ENCODE results near the gene UBP1.

The UBP1 gene

DNA sequence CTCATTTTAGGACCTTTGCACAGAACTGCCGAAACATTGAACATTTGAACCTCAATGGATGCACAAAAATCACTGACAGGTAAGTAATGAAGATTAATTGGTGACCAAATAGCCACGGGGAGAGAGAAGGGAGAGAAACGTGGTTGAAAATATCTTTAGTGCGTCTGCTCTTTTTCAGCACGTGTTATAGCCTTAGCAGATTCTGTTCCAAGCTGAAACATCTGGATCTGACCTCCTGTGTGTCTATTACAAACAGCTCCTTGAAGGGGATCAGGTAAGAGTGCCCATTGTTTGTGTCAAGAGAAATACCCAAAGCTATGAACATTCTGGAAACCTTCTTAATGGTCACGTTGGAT, 67.1 kb downstream of the UBP1 start:
- no peak for TF ChIP-seq EZH2 (IDR thresholded peaks at IDR 0.05; ENCODE audit: borderline replicate concordance, low read length)
- TF ChIP-seq, protein P1, sequence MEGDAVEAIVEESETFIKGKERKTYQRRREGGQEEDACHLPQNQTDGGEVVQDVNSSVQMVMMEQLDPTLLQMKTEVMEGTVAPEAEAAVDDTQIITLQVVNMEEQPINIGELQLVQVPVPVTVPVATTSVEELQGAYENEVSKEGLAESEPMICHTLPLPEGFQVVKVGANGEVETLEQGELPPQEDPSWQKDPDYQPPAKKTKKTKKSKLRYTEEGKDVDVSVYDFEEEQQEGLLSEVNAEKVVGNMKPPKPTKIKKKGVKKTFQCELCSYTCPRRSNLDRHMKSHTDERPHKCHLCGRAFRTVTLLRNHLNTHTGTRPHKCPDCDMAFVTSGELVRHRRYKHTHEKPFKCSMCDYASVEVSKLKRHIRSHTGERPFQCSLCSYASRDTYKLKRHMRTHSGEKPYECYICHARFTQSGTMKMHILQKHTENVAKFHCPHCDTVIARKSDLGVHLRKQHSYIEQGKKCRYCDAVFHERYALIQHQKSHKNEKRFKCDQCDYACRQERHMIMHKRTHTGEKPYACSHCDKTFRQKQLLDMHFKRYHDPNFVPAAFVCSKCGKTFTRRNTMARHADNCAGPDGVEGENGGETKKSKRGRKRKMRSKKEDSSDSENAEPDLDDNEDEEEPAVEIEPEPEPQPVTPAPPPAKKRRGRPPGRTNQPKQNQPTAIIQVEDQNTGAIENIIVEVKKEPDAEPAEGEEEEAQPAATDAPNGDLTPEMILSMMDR (IDR thresholded peaks at IDR 0.05; ENCODE audit: low read length): no peak
- Histone ChIP-seq H3K36me3 (ENCODE audit: insufficient read depth, low read length) (no peaks in the 10 kb centered on the region), H3K4me1 (ENCODE audit: insufficient read depth, low read length, severe bottlenecking) (no peaks in the 10 kb centered on the region), H3K27ac (ENCODE audit: low read depth, low read length, poor library complexity, severe bottlenecking) (no peak overlapping the region), H3K4me3 (ENCODE audit: low read depth, low read length, poor library complexity, severe bottlenecking) (no peak overlapping the region), H3F3A (ENCODE audit: insufficient read depth, low read length) (no peaks in the 10 kb centered on the region), H3K4me2 (ENCODE audit: low read length) (no peak overlapping the region), H3K9me2 (ENCODE audit: low read depth, low read length) (no peaks in the 10 kb centered on the region), H3K79me2 (ENCODE audit: insufficient read depth, low read length) (no peaks in the 10 kb centered on the region), H3K9ac (ENCODE audit: low read length) (no peak overlapping the region), H3K9me3 (ENCODE audit: low read length) (no peaks in the 10 kb centered on the region), H4K20me1 (ENCODE audit: insufficient read depth, low read length) (no peaks in the 10 kb centered on the region), H2AFZ (ENCODE audit: low read length) (no peak overlapping the region), H3K27me3 (ENCODE audit: insufficient read depth, low read length) (no peaks in the 10 kb centered on the region)

DNA sequence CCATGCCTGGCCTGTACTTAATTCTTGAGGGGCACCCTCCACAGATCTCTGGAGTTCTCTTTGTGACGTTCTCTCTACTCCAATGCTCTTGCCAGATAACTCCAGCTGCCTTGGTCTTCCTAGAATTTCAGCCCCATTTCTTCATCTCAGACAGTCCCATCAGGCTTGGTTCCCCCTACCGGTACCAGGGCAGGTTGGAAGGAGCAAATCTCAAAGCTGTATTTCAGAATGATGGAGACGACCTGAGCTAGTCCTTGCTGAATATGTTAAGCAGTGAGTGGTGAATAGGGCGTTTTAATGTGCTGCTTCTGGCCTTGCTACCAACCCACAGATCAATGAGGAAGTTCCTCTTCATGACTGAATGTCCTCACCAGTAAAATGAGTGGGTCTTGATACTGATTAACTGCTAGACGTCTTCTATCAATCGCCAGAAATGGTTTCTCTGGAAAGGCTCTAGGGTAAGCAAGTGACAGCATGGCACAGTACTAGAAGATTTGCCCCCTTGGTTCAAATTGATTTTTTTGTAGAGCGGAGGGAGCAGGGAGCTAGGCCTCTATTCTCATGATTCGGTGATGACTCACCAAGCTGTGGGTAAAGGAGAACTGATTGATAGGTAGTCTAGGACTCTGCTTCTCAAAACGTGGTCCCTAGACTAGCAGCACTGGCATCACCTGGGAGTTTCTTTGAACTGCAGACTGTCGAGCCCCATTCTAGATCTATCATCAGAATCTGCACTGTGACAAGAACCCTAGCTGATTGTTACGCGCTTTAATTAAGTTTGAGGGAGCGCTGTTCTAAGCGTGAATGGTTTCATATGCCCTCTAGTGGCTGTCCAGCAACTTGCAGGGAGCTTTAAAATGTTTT, 67.8 kb downstream of the UBP1 start:
- Histone ChIP-seq H3K4me3 (ENCODE audit: low read depth, low read length, poor library complexity, severe bottlenecking) (no peak overlapping the region), H3K4me2 (ENCODE audit: low read length) (no peak overlapping the region), H3F3A (ENCODE audit: insufficient read depth, low read length) (no peaks in the 10 kb centered on the region), H3K27me3 (ENCODE audit: insufficient read depth, low read length) (no peaks in the 10 kb centered on the region), H3K79me2 (ENCODE audit: insufficient read depth, low read length) (no peaks in the 10 kb centered on the region), H3K9me3 (ENCODE audit: low read length) (no peaks in the 10 kb centered on the region), H4K20me1 (ENCODE audit: insufficient read depth, low read length) (no peaks in the 10 kb centered on the region), H3K9ac (ENCODE audit: low read length) (no peak overlapping the region), H3K27ac (ENCODE audit: low read depth, low read length, poor library complexity, severe bottlenecking) (no peak overlapping the region), H3K4me1 (ENCODE audit: insufficient read depth, low read length, severe bottlenecking) (no peaks in the 10 kb centered on the region), H3K36me3 (ENCODE audit: insufficient read depth, low read length) (no peaks in the 10 kb centered on the region), H3K9me2 (ENCODE audit: low read depth, low read length) (no peaks in the 10 kb centered on the region), H2AFZ (ENCODE audit: low read length) (no peak overlapping the region)
- TF ChIP-seq, protein P1 (IDR thresholded peaks at IDR 0.05; ENCODE audit: low read length): peak; percentile 95
- no peak for TF ChIP-seq EZH2 (IDR thresholded peaks at IDR 0.05; ENCODE audit: borderline replicate concordance, low read length)

DNA sequence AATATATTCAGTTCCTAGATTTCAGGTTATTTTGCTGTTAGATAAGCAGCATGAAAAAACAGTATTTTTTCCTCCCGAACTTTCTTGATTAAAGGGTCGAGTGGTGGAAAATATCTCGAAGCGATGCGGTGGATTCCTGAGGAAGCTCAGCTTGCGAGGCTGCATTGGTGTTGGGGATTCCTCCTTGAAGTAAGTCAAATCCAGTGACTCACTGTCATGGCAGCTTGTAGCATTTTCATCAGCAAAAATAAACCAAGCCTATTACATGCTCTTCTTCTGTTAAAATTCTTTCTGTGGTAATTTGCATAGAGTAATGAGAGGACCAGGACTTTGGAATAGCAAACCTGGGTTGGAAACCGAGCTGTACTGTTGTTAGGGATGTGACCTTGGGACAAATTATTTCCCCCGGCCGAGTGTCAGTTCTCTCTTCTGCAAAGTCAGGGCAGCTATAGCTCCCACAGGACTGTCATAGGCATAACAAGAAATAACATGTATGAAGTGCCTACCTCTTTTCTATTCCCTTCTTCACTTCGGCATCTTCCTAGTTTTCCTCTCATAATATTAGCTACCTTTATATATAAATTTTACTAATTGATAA, 75.6 kb downstream of the UBP1 start:
- no peaks in the 10 kb centered on the region for H3K9me3 ChIP-seq (ENCODE audit: low read length)
- no peaks in the 10 kb centered on the region for H3K9me2 ChIP-seq (ENCODE audit: low read depth, low read length)
- H3K27me3 ChIP-seq (ENCODE audit: insufficient read depth, low read length): no peaks in the 10 kb centered on the region
- H3F3A ChIP-seq (ENCODE audit: insufficient read depth, low read length): no peaks in the 10 kb centered on the region
- no peak overlapping the region for H3K4me3 ChIP-seq (ENCODE audit: low read depth, low read length, poor library complexity, severe bottlenecking)
- H3K36me3 ChIP-seq (ENCODE audit: insufficient read depth, low read length): no peaks in the 10 kb centered on the region
- H4K20me1 ChIP-seq (ENCODE audit: insufficient read depth, low read length): no peaks in the 10 kb centered on the region
- no peak overlapping the region for H2AFZ ChIP-seq (ENCODE audit: low read length)
- TF ChIP-seq, protein P1 (IDR thresholded peaks at IDR 0.05; ENCODE audit: low read length): no peak
- no peak for TF ChIP-seq EZH2 (IDR thresholded peaks at IDR 0.05; ENCODE audit: borderline replicate concordance, low read length)
- no peak overlapping the region for H3K27ac ChIP-seq (ENCODE audit: low read depth, low read length, poor library complexity, severe bottlenecking)
- no peaks in the 10 kb centered on the region for H3K4me1 ChIP-seq (ENCODE audit: insufficient read depth, low read length, severe bottlenecking)
- no peaks in the 10 kb centered on the region for H3K79me2 ChIP-seq (ENCODE audit: insufficient read depth, low read length)
- H3K4me2 ChIP-seq (ENCODE audit: low read length): no peak overlapping the region
- no peak overlapping the region for H3K9ac ChIP-seq (ENCODE audit: low read length)
